DOHH2 (cell line): ENCODE data around the gene LRMDA.

Experiments
- H3F3A ChIP-seq: fragments of 200-600 bp; sonication (generic), shearing (Covaris generic); 2 replicates; pipeline ENCODE4 v1.6.0; 2016; ENCODE audit warnings: antibody characterized with exemption, mild to moderate bottlenecking; ENCODE audit not compliant: control insufficient read depth, insufficient read depth
- H3K27ac ChIP-seq: fragments of 200-600 bp; sonication (generic); 2 replicates; pipeline ENCODE4 v1.5.1; 2014; ENCODE audit warnings: low read depth, mild to moderate bottlenecking, low read length, moderate library complexity
- H3K27me3 ChIP-seq: fragments of 200-600 bp; sonication (generic); 2 replicates; pipeline ENCODE4 v1.6.1; 2014; ENCODE audit warnings: mild to moderate bottlenecking, low read length, mixed read lengths; ENCODE audit not compliant: control insufficient read depth
- H3K36me3 ChIP-seq: fragments of 200-600 bp; sonication (generic); 2 replicates; pipeline ENCODE4 v1.6.1; 2014; ENCODE audit warnings: mild to moderate bottlenecking, low read length, moderate library complexity, mixed read lengths; ENCODE audit not compliant: control insufficient read depth
- H3K4me1 ChIP-seq: fragments of 200-600 bp; sonication (generic); 2 replicates; pipeline ENCODE4 v1.6.1; 2014; ENCODE audit warnings: mild to moderate bottlenecking, low read length, mixed read lengths; ENCODE audit not compliant: control insufficient read depth
- H3K4me2 ChIP-seq: fragments of 200-600 bp; sonication (generic); 2 replicates; pipeline ENCODE4 v1.6.0; 2014; ENCODE audit warnings: mild to moderate bottlenecking, low read length, moderate library complexity
- H3K4me3 ChIP-seq: fragments of 200-600 bp; sonication (generic); 2 replicates; pipeline ENCODE4 v1.5.1; 2014; ENCODE audit warnings: mild to moderate bottlenecking, low read length, mixed read lengths
- H3K79me2 ChIP-seq: fragments of 200-600 bp; sonication (generic); 2 replicates; pipeline ENCODE4 v1.6.1; 2014; ENCODE audit warnings: mild to moderate bottlenecking, low read length, mixed read lengths; ENCODE audit not compliant: control insufficient read depth
- H3K9me2 ChIP-seq: fragments of 200-600 bp; sonication (generic); replicated peaks from 2 replicates; pipeline ENCODE4 v1.6.1; 2014; ENCODE audit warnings: mild to moderate bottlenecking, low read length, mixed read lengths; ENCODE audit not compliant: control insufficient read depth
- H3K9me3 ChIP-seq: fragments of 200-600 bp; sonication (generic); 2 replicates; pipeline ENCODE4 v1.6.1; 2014; ENCODE audit warnings: antibody characterized with exemption, low read length, mixed read lengths; ENCODE audit not compliant: control insufficient read depth, insufficient read depth
- H4K20me1 ChIP-seq: fragments of 200-600 bp; sonication (generic); 2 replicates; pipeline ENCODE4 v1.6.0; 2014; ENCODE audit warnings: low read depth, mild to moderate bottlenecking, antibody characterized with exemption, low read length, moderate library complexity; ENCODE audit not compliant: control insufficient read depth, insufficient read depth
- CTCF ChIP-seq: fragments of 200-600 bp; sonication (generic); IDR thresholded peaks from one replicate; pipeline ENCODE4 v1.5.1; 2014; ENCODE audit warnings: antibody characterized with exemption, mild to moderate bottlenecking, low read depth, low read length; ENCODE audit not compliant: poor library complexity, severe bottlenecking
- EZH2phosphoT487 ChIP-seq: fragments of 200-600 bp; sonication (generic); IDR thresholded peaks from 2 replicates; pipeline ENCODE4 v1.6.1; 2017; ENCODE audit warnings: borderline replicate concordance, mild to moderate bottlenecking, antibody characterized with exemption, low read length, moderate library complexity, mixed read lengths

Gene LRMDA

DNA sequence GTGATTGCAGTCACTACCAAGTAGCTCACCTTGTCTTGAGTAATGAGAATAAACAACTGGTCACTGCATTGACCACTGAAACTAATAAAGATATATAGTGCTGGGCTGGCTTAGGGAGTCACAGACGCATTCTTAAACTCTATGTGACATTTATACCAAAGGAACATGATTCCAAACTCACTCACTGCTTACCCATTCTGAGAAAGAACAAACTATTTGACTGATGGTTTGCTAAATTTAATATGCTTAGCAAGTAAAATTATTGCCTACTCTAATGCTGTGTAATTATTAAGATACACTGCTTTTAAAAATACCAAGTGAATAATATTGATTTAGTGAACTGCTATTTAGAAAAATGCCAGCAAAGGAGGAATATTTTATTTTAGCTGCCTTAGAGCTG is 191.1 kb downstream of the LRMDA start:
- no peaks in the 10 kb centered on the region for H3K9me2 ChIP-seq
- no peaks in the 10 kb centered on the region for H3K79me2 ChIP-seq
- no peak overlapping the region for H3K4me3 ChIP-seq
- TF ChIP-seq EZH2phosphoT487 (no peak), CTCF (no peak)
- no peaks in the 10 kb centered on the region for H4K20me1 ChIP-seq
- H3K9me3 ChIP-seq: no peaks in the 10 kb centered on the region
- H3K4me1 ChIP-seq: no peaks in the 10 kb centered on the region
- no peaks in the 10 kb centered on the region for H3F3A ChIP-seq
- no peaks in the 10 kb centered on the region; the same call in 1 of the 2 replicates for H3K27me3 ChIP-seq
- no peak overlapping the region for H3K27ac ChIP-seq
- no peaks in the 10 kb centered on the region for H3K36me3 ChIP-seq
- H3K4me2 ChIP-seq: no peak overlapping the region

- Histone ChIP-seq H3K79me2 (no peaks in the 10 kb centered on the region), H3K27me3 (no peaks in the 10 kb centered on the region; the same call in 1 of the 2 replicates), H3K36me3 (no peaks in the 10 kb centered on the region), H4K20me1 (no peaks in the 10 kb centered on the region), H3K4me3 (no peak overlapping the region), H3K9me2 (no peaks in the 10 kb centered on the region), H3F3A (no peaks in the 10 kb centered on the region), H3K9me3 (no peaks in the 10 kb centered on the region), H3K4me2 (no peak overlapping the region), H3K27ac (no peak overlapping the region), H3K4me1 (no peaks in the 10 kb centered on the region)
- TF ChIP-seq EZH2phosphoT487: no peak
- TF ChIP-seq CTCF: no peak
Observed at GRCh38 chr10:75623310-75624093, 192.1 kb downstream of the LRMDA start.

DNA sequence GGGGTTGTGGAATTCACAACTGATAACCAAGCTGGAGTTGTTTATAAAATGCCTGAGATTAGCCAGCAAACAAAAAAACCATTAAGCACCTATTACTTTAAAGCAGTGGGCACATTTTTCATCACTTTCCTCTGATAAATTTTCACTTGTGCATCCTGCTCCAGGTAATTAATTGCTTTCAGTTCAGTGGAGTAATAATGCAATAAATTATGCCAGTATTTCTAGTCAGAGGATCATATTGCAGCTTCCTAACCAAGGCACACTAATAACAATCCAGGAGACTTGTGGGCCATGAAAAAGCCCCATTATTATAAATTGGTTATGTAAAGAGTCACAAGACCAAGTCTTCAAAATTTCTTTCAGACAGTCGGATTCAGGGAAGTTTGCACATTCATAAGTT is 193.2 kb downstream of the LRMDA start:
- no peak overlapping the region for H3K4me3 ChIP-seq
- H3K36me3 ChIP-seq: no peaks in the 10 kb centered on the region
- H3K9me3 ChIP-seq: no peaks in the 10 kb centered on the region
- H3K27ac ChIP-seq: no peak overlapping the region
- H3K27me3 ChIP-seq: no peaks in the 10 kb centered on the region; the same call in 1 of the 2 replicates
- H3K4me1 ChIP-seq: no peaks in the 10 kb centered on the region
- TF ChIP-seq CTCF (no peak), EZH2phosphoT487 (no peak)
- H3F3A ChIP-seq: no peaks in the 10 kb centered on the region
- no peaks in the 10 kb centered on the region for H3K9me2 ChIP-seq
- no peaks in the 10 kb centered on the region for H4K20me1 ChIP-seq
- H3K79me2 ChIP-seq: no peaks in the 10 kb centered on the region
- H3K4me2 ChIP-seq: no peak overlapping the region
